AG04449 (cell line): ENCODE data around the gene NIT2.

Experiments
- CTCF ChIA-PET: fragments of 350-600 bp; formaldehyde crosslinking; extraction: SDS; loops from one replicate; lab custom pipeline; 2021; ENCODE audit warnings: antibody characterized with exemption; lab: Yijun Ruan, JAX
- POLR2A ChIA-PET: fragments of 400-600, 350-600 bp; formaldehyde crosslinking; extraction: SDS; loops from one replicate; lab custom pipeline; 2020; ENCODE audit warnings: antibody characterized with exemption, inconsistent platforms; lab: Yijun Ruan, JAX
- DNase-seq: peaks from one replicate; pipeline ENCODE4 v3.0.0-alpha.2; 2010; ENCODE audit warnings: low read depth, low spot score
- H3K4me3 ChIP-seq: 2 replicates; pipeline ENCODE4 v1.5.1; 2011; ENCODE audit warnings: low read depth, mild to moderate bottlenecking, control low read depth, low read length
- CTCF ChIP-seq: IDR thresholded peaks from one replicate; pipeline ENCODE4 v1.5.1; 2011; ENCODE audit warnings: mild to moderate bottlenecking, moderate library complexity, low read length, control low read depth, inconsistent platforms; ENCODE audit not compliant: insufficient read depth; ENCODE audit errors: missing control alignments

NIT2 gene, protein sequence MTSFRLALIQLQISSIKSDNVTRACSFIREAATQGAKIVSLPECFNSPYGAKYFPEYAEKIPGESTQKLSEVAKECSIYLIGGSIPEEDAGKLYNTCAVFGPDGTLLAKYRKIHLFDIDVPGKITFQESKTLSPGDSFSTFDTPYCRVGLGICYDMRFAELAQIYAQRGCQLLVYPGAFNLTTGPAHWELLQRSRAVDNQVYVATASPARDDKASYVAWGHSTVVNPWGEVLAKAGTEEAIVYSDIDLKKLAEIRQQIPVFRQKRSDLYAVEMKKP

GRCh38 chr3:100334488-100335351 lies at the start of gene NIT2:
Gene NIT2, plus strand, starts transcription at chr3:100334757. Its CDS starts 35 bp downstream, at chr3:100334792.
- TF ChIP-seq CTCF = no peak
- POLR2A ChIA-PET = interaction anchor here (0.7 to 1.0 kb wide), 2 partner anchors 67 to 129 kb away, joined by 3 read pairs; partner anchors contain the start of genes LNP1 and TOMM70
- H3K4me3 ChIP-seq = peak within 1 kb of the TSS; percentile 65
- CTCF ChIA-PET = interaction anchor here (0.7 to 1.2 kb wide), 3 partner anchors 21 to 503 kb away, joined by 3 to 6 read pairs (median 4); no protein-coding TSS in a partner anchor
- no peak for DNase-seq

DNA sequence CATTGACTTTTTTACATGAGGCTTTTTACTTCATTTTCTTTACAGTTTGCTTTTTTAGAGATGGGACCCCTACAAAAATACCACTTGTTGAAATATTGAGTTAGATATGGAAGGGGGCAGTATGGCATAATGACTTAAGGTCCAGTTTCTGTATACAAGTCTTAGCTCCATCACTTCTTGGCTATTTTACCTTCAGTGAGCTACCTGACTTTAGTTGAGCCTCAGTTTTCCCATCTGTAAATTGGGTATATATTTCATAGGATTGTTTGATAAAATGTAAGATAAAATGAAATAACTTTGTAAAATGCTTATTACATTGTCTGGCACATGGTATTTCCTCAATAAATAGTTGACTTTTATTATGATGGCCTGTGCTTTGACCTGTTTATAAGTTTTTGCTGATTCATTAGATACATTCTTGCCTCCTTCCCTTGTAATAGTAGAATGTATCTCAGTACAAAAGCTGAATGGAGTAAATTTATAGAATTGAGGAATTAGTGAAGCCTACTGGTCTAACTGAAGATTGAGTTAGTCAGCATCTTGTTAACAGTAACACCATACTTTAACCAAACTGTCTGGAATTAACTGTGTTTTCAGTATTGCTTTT lies 46.2 kb upstream of the NIT2 start:
- no peak overlapping the region for H3K4me3 ChIP-seq
- CTCF ChIA-PET = interaction anchor here (1.2 kb wide), 1 partner anchor 456 kb away, joined by 3 read pairs; no protein-coding TSS in a partner anchor
- POLR2A ChIA-PET = no interaction called here
- no peak for TF ChIP-seq CTCF
- DNase-seq = no peak

DNA sequence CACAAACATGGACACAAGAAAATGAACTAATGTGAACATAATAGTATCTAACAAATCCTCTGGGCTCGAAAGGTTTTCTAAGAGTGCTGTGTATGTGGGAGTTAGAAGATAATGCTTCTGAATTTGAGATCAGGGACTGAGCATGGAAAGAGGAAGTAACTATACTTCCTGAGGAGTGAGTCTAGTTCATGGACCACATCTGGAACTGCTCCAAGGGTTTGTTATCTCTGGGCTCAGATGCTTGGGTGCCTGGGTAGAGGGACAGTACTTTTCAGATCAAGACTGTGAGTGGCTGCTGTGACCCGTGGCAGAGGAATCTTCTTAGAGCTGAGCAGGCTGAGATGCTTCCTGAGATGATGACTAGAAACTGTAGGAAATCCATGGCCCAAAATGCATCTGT lies 45.2 kb upstream of the NIT2 start:
- ChIA-PET CTCF (interaction anchor here (1.0 kb wide), 1 partner anchor 220 kb away, joined by 3 read pairs; no protein-coding TSS in a partner anchor), POLR2A (no interaction called here)
- TF ChIP-seq CTCF = no peak
- no peak for DNase-seq
- H3K4me3 ChIP-seq = no peak overlapping the region

DNA sequence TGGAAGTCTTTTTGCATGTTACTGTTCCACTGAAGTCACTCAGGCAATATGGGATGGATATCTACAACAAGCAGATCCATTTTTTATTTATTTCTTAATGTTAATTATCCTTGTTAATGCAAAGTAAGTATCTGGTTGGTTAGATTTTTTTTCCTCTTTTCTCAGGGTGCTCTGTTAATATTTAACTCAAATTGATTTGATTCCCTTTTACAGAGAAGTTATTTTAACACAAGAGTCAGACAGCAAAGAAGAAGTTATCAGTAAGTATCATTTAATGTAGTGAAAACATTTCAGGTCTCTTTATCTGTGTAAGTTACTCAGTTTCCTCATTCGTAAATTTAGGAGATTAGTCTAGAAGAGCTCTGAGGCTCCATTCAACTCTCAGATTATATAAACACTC lies 39.5 kb upstream of the NIT2 start:
- TF ChIP-seq CTCF = no peak
- POLR2A ChIA-PET = no interaction called here

GRCh38 chr3:100297784-100298183 lies 36.8 kb upstream of the NIT2 start:
- no peak for DNase-seq
- TF ChIP-seq CTCF = no peak
- H3K4me3 ChIP-seq = no peak overlapping the region
- ChIA-PET POLR2A (no interaction called here), CTCF (interaction anchor here (0.6 to 1.4 kb wide), 4 partner anchors 12 to 466 kb away, joined by 3 to 5 read pairs (median 5); no protein-coding TSS in a partner anchor)

More for the DNA sequence above, 39.5 kb upstream of the NIT2 start:
- H3K4me3 ChIP-seq = no peak overlapping the region
- no peak for DNase-seq
- CTCF ChIA-PET = interaction anchor here (1.6 kb wide), 2 partner anchors 11 to 22 kb away, joined by 3 read pairs; no protein-coding TSS in a partner anchor
